HG02642 (cell line): ENCODE data around the gene GLRA1.
A peak's percentile ranks its signal among the peaks of the same experiment; 100 is the strongest.
"Not testable (repeated sequence)": the region's sequence is repeated elsewhere in the genome, so short reads cannot be mapped to it uniquely, and the experiment has no call there.

Experiments used
- ATAC-seq: cut with Tn5 transposase; IDR thresholded peaks from one replicate; pipeline ENCODE4 v1.9.1; 2021; ENCODE audit warnings: mild to moderate bottlenecking; ENCODE audit not compliant: unreplicated experiment, poor library complexity

The GLRA1 gene

GRCh38 chr5:151921916-151922315, 2.7 kb downstream of the GLRA1 start:
- no peak for ATAC-seq

DNA sequence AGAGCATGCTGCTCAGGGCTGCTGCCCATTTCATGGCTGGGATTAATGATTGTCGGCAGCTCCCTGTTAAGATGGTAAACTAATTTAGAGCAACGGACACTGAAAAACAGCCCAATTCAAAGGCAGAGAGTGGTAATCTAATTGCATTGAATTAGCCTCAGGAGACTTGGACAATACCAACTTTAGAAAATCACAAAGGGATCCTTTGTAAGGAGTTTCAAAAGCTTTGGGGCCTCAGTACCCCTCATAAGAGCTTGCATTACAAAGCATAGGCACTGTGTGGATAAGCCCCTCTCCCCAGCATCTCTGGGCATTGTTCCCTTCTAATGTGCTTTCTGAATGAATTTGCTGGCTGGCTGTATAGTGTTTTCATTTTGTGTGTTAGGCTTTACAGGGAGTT, 6.7 kb downstream of the GLRA1 start:
- ATAC-seq = no peak

GRCh38 chr5:151913425-151913824, 11.2 kb downstream of the GLRA1 start:
- no peak for ATAC-seq

GRCh38 chr5:151912360-151912759, 12.3 kb downstream of the GLRA1 start:
- no peak for ATAC-seq

- no peak for ATAC-seq
These were observed 13.6 kb downstream of the GLRA1 start for GRCh38 chr5:151911011-151911410.

DNA sequence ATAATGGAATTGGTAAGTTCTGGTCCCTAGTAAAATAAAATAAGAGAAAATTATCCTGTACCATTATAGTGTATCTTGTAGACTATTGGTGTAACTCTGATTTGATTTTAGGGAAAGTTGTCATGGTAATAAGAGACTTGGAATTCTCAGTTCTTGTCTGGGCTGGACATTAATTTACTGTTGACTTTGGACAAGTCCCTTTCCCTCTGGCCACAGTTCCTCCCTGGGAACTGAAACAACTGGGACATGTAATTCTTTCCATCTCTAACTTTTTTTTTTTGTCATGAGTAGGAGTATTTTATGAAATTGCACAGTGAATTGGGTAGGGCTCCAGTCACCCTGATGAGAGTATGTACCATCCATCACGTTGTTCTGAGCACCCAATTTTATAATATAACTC, 15.0 kb downstream of the GLRA1 start:
- ATAC-seq = no peak

DNA sequence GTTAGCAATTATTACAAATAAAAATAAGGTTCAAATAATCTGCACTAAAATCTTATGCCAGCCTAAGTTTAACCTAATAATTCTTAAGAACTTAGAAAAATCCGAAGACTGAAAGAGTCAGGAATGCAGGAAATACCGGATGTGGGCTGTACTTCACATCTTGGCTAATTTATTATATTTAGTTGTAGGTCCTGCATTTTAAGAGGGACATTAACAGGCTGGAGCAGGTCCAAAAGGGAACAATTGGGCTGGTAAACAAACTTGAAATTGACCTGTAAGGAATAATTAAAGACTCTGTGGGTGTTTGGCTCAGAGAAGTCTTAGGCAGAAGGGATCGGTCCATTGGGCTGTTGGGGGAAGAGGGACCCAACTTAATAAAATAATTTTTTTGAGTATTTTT, 18.4 kb downstream of the GLRA1 start:
- ATAC-seq = no peak

DNA sequence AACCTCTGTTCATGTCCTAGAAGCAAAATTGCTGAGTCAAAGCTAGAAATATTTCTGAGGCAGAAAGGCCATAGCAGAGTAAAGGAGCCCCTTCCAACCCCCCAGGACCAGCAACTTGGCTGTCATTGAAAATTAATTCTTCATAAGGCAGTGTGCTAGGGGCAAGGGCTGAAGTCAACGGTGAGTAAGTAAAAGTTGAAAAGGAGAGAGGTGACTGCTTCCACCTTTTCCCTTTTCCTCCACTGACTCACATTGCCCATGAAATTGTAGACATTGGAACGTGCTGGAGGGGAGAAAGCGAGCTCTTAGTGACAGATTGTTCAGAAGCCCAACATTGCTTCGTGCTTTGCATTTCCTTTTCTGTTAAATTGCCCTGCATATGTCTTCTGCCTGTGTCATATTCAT, 19.1 kb downstream of the GLRA1 start:
- ATAC-seq = no peak

GRCh38 chr5:151904909-151905308, 19.7 kb downstream of the GLRA1 start:
- no peak for ATAC-seq

DNA sequence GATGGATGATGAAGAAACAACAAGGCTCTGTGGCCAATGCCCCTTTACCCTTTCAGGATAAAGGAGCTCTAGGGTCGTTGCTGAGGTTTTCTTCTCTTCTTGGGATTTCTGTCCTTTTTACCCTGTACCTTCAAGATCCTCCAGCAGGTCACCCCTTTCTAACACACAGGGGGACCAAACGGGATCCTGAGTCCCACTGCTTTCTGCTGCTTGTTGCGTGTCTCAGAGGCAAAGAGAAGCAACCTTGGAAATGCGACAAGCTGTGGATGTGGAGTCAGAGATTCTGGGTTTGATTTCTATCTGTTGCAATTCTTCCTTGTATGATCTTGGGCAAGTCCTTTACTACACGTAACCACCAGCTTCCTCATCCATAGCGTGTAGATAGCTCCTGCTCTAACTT, 20.5 kb downstream of the GLRA1 start:
- ATAC-seq = no peak

DNA sequence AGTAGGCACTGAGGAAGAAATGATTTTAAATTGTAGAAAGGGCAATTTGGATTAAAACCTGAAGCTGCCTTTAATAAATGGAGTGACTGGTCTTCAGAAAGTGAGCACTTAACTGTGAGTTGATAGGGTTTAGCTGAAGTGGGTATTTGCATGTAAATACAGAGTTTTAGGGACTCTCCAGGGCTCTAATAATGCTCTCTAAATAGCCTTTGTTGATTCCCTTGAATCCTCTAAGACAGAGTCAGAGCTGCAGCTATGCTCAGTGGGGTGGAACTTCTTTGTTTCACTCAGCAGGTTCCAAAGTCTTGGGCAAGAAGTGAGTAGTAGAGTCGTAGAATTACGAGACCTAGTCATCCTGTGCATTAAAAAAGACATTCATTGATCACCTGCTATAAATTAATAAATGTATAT, 21.4 kb downstream of the GLRA1 start:
- peak; percentile 96 for ATAC-seq

- no peak for ATAC-seq
These were observed 22.4 kb downstream of the GLRA1 start for GRCh38 chr5:151902215-151902614.

DNA sequence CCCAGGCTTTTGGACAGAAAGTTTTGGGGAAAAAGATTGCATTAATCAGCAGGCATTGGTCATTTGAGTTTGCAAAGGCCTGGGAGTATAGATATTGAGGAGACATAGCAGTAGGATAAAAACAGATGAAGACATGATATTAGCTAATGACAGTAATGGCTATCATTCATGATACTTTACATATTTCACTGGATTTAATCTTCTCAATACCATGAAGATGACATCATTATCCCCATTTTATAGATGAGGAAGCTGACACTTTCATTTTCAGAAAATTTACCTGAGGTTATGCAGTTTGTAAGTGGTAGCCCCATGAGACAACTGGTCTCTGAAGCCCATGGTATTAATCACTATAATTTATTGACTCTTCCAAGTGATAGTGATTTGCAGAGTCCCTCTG, 23.0 kb downstream of the GLRA1 start:
- ATAC-seq = no peak

DNA sequence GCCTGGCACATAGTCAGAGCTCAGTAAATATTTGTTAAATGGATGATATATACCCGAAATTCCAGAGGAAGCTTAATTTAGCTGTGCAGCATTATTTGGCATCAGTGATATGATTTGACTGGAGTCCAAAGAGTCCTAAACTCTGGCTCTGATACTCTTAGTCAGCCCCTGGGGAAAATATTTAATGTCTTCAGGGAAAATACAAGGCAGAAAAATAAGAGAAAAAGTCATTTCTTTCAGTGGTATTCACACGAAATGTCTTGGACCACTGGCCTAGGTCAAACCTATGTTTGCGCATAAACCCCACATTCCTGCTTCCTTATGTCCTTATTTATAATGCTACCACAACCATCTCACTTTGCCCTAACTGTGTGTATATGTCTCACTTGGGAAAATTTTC, 23.8 kb downstream of the GLRA1 start:
- no peak for ATAC-seq

- ATAC-seq = no peak
These were observed 25.3 kb downstream of the GLRA1 start for GRCh38 chr5:151899399-151899798.

GRCh38 chr5:151897896-151898295, 26.8 kb downstream of the GLRA1 start:
- no peak for ATAC-seq

GRCh38 chr5:151897020-151897552, 27.6 kb downstream of the GLRA1 start:
- ATAC-seq = no peak

- ATAC-seq = no peak
These were observed 28.5 kb downstream of the GLRA1 start for GRCh38 chr5:151896031-151896691.

DNA sequence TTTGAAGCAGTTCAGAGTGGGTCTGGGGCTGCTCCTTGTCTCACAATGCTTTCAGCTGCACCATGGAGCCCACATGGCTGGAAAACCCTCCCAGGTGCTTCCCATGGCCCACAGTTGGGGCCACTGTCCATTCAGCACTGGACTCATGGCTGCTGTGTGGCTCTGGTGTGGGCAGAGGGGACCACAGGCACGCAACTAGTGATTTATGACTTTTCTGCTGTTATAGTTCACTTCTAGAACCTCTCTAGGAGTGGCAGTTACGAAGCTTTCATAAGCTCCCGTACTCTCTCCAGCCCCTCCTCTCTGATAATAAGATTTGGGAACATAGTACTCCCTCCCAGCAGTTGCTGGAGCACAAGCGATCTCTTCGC, 29.0 kb downstream of the GLRA1 start:
- ATAC-seq = no peak

- not testable (repeated sequence) for ATAC-seq
These were observed 31.2 kb downstream of the GLRA1 start for GRCh38 chr5:151893485-151893884.

GRCh38 chr5:151892393-151892792, 32.3 kb downstream of the GLRA1 start:
- no peak for ATAC-seq

GRCh38 chr5:151890299-151890698, 34.4 kb downstream of the GLRA1 start:
- ATAC-seq = no peak

DNA sequence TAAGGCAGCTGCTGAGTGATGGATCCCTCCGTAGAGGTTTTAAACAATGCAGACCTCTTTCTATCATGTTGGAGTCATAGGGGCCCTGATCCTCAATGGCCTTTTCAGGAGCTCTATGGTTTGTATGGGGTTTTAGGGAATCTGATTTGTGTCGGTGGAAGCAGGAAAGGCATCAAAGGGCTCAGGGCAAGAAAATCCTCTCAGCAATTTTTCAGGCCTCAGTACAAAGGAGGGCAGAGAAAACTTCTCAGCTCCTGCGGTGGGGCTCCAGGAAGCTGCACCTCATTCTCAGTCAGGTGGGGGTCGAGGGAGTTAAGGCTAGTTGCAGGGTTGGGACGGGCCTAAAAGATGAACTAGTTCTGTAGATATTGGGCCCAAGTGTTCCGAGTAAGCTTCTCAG, 35.0 kb downstream of the GLRA1 start:
- ATAC-seq = no peak
